Uterus (tissue), 2 donors: ENCODE measurements around the gene MMP12.

Experiments used
- CTCF ChIP-seq, 4 experiments: fragments of 200-600 bp in 2 of 4; fragments of 450-650 bp in 2 of 4; sonication (generic) in 2 of 4; IDR thresholded peaks; one replicate each; pipeline ENCODE4 v1.5.1; 2016 to 2019; ENCODE audit warnings: antibody characterized with exemption in 4 of 4, mild to moderate bottlenecking in 2 of 4, moderate library complexity in 1 of 4
- POLR2A ChIP-seq, 2 donors: fragments of 450-650 bp; IDR thresholded peaks; one replicate each; pipeline ENCODE4 v1.6.1; 2016; ENCODE audit warnings: antibody characterized with exemption in 2 of 2, mild to moderate bottlenecking in 1 of 2, moderate library complexity in 1 of 2

GRCh38 chr11:102831128-102831488, 43.7 kb downstream of the MMP12 start:
- TF ChIP-seq CTCF (IDR thresholded peaks at IDR 0.05), result no peak
- no peak for TF ChIP-seq POLR2A (IDR thresholded peaks at IDR 0.05)
